Stimulated activated naive B cell treated with anti-CD40 and anti-IgM and Interleukin-4, amounts not matched to agents 10 μg/mL and 1 μg/mL and 100 μg/mL, for 72 hours (primary cell): ENCODE data around the gene CCNT2.
"Not testable (repeated sequence)": the region's sequence is repeated elsewhere in the genome, so short reads cannot be mapped to it uniquely, and the experiment has no call there.

Source experiments
- ATAC-seq, 2 donors: fragments of 150-1000 bp; cut with Tn5 transposase; replicated peaks; 2 replicates each; pipeline ENCODE4 v1.10.0; 2021; ENCODE audit warnings: moderate library complexity in 1 of 2
- DNase-seq: peaks from one replicate; pipeline ENCODE4 v3.0.0; 2021
- H3K27ac Mint-ChIP-seq: one replicate; pipeline ENCODE4 v1.8.0; 2022; ENCODE audit warnings: mild to moderate bottlenecking, mixed read lengths
- H3K27me3 Mint-ChIP-seq, 2 donors: one replicate each; pipeline ENCODE4 v1.8.0; 2022; ENCODE audit warnings: mixed read lengths in 2 of 2
- H3K36me3 Mint-ChIP-seq, 2 donors: one replicate each; pipeline ENCODE4 v1.8.0; 2022; ENCODE audit warnings: mixed read lengths in 2 of 2, mild to moderate bottlenecking in 1 of 2
- H3K4me1 Mint-ChIP-seq, 2 donors: one replicate each; pipeline ENCODE4 v1.8.0; 2022; ENCODE audit warnings: mixed read lengths in 2 of 2, mild to moderate bottlenecking in 1 of 2
- H3K4me3 Mint-ChIP-seq, 2 donors: one replicate each; pipeline ENCODE4 v1.8.0; 2022; ENCODE audit warnings: mild to moderate bottlenecking in 2 of 2, mixed read lengths in 2 of 2, moderate library complexity in 1 of 2
- H3K9me3 Mint-ChIP-seq, 2 donors: one replicate each; pipeline ENCODE4 v1.8.0; 2022; ENCODE audit warnings: mixed read lengths in 2 of 2, mild to moderate bottlenecking in 1 of 2

CCNT2 gene

GRCh38 chr2:134918526-134919340 is at the start of gene CCNT2:
Gene CCNT2, plus strand, starts transcription at chr2:134918822. Its CDS starts 33 bp downstream, at chr2:134918855.
- DNase-seq (peak; percentile 100), ATAC-seq (peak; percentile 85)
- Mint-ChIP-seq H3K4me3 (peak within 1 kb of the TSS; percentile 95 to 97), H3K36me3 (peaks cover 15 to 16% of the 10 kb centered on the region in 2 donors), H3K27ac (peak within 1 kb of the TSS; percentile 99), H3K9me3 (peaks cover 0 to 2% of the 10 kb centered on the region in 2 donors), H3K27me3 (no peaks in the 10 kb centered on the region), H3K4me1 (peaks cover 5 to 20% of the 10 kb centered on the region in 2 donors)

GRCh38 chr2:134869946-134870736 is 48.5 kb upstream of the CCNT2 start:
- peaks cover 0 to 4% of the 10 kb centered on the region in 2 donors for H3K36me3 Mint-ChIP-seq
- H3K9me3 Mint-ChIP-seq, result peaks cover 0 to 2% of the 10 kb centered on the region in 2 donors
- no peak overlapping the region for H3K4me3 Mint-ChIP-seq
- ATAC-seq (no peak), DNase-seq (no peak)
- no peaks in the 10 kb centered on the region for H3K27me3 Mint-ChIP-seq
- no peaks in the 10 kb centered on the region for H3K4me1 Mint-ChIP-seq
- no peak overlapping the region for H3K27ac Mint-ChIP-seq

GRCh38 chr2:134873152-134873551 is 45.5 kb upstream of the CCNT2 start:
- H3K4me3 Mint-ChIP-seq, result no peak overlapping the region
- DNase-seq (no peak), ATAC-seq (no peak)
- no peaks in the 10 kb centered on the region for H3K27me3 Mint-ChIP-seq
- peaks cover 8 to 9% of the 10 kb centered on the region in 2 donors for H3K9me3 Mint-ChIP-seq
- no peaks in the 10 kb centered on the region for H3K4me1 Mint-ChIP-seq
- no peak overlapping the region for H3K27ac Mint-ChIP-seq
- H3K36me3 Mint-ChIP-seq, result peaks cover 9 to 11% of the 10 kb centered on the region in 2 donors

GRCh38 chr2:134875309-134875708 is 43.3 kb upstream of the CCNT2 start:
- Mint-ChIP-seq H3K4me1 (no peaks in the 10 kb centered on the region), H3K36me3 (peaks cover 18 to 22% of the 10 kb centered on the region in 2 donors)

GRCh38 chr2:134882773-134883172 is 35.8 kb upstream of the CCNT2 start:
- Mint-ChIP-seq H3K36me3 (peaks cover 12 to 14% of the 10 kb centered on the region in 2 donors), H3K4me3 (no peak overlapping the region), H3K27ac (no peak overlapping the region), H3K9me3 (peaks cover 11 to 12% of the 10 kb centered on the region in 2 donors), H3K27me3 (no peaks in the 10 kb centered on the region), H3K4me1 (no peaks in the 10 kb centered on the region)
- ATAC-seq (no peak), DNase-seq (no peak)

More at GRCh38 chr2:134875309-134875708, 43.3 kb upstream of the CCNT2 start:
- peaks cover 18% of the 10 kb centered on the region in 2 donors for H3K9me3 Mint-ChIP-seq
- ATAC-seq (no peak), DNase-seq (no peak)
- no peak overlapping the region for H3K27ac Mint-ChIP-seq
- H3K4me3 Mint-ChIP-seq, result no peak overlapping the region
- no peaks in the 10 kb centered on the region for H3K27me3 Mint-ChIP-seq

- Mint-ChIP-seq H3K27ac (no peak overlapping the region), H3K4me3 (no peak overlapping the region), H3K27me3 (no peaks in the 10 kb centered on the region), H3K9me3 (peaks cover 7 to 10% of the 10 kb centered on the region in 2 donors), H3K36me3 (peaks cover 9 to 10% of the 10 kb centered on the region in 2 donors), H3K4me1 (no peaks in the 10 kb centered on the region)
- DNase-seq (no peak), ATAC-seq (no peak)
Measured at GRCh38 chr2:134883552-134884293, 34.9 kb upstream of the CCNT2 start.

GRCh38 chr2:134884435-134884834 is 34.2 kb upstream of the CCNT2 start:
- no peak overlapping the region for H3K27ac Mint-ChIP-seq
- DNase-seq (no peak), ATAC-seq (no peak)
- no peak overlapping the region for H3K4me3 Mint-ChIP-seq
- no peaks in the 10 kb centered on the region for H3K4me1 Mint-ChIP-seq
- H3K36me3 Mint-ChIP-seq, result peaks cover 6 to 9% of the 10 kb centered on the region in 2 donors
- H3K9me3 Mint-ChIP-seq, result peaks cover 4 to 5% of the 10 kb centered on the region in 2 donors
- H3K27me3 Mint-ChIP-seq, result no peaks in the 10 kb centered on the region

- no peaks in the 10 kb centered on the region for H3K36me3 Mint-ChIP-seq
- H3K27ac Mint-ChIP-seq, result no peak overlapping the region
- H3K27me3 Mint-ChIP-seq, result no peaks in the 10 kb centered on the region
- no peaks in the 10 kb centered on the region for H3K4me1 Mint-ChIP-seq
- H3K4me3 Mint-ChIP-seq, result no peak overlapping the region
- H3K9me3 Mint-ChIP-seq, result no peaks in the 10 kb centered on the region
- DNase-seq, result no peak
- ATAC-seq, result no peak
Measured at GRCh38 chr2:134892282-134893035, 26.2 kb upstream of the CCNT2 start.

- ATAC-seq, result no peak
- Mint-ChIP-seq H3K4me1 (no peaks in the 10 kb centered on the region), H3K9me3 (no peaks in the 10 kb centered on the region), H3K27ac (no peak overlapping the region), H3K4me3 (no peak overlapping the region), H3K27me3 (no peaks in the 10 kb centered on the region), H3K36me3 (no peaks in the 10 kb centered on the region)
- no peak for DNase-seq
Measured at GRCh38 chr2:134897932-134898331, 20.7 kb upstream of the CCNT2 start.

- Mint-ChIP-seq H3K27me3 (no peaks in the 10 kb centered on the region), H3K4me1 (no peaks in the 10 kb centered on the region), H3K9me3 (no peaks in the 10 kb centered on the region), H3K27ac (no peak overlapping the region), H3K36me3 (peaks cover 0 to 2% of the 10 kb centered on the region in 2 donors), H3K4me3 (no peak overlapping the region)
- DNase-seq (no peak), ATAC-seq (no peak)
Measured at GRCh38 chr2:134899204-134899603, 19.4 kb upstream of the CCNT2 start.

GRCh38 chr2:134900151-134900550 is 18.5 kb upstream of the CCNT2 start:
- Mint-ChIP-seq H3K27ac (no peak overlapping the region), H3K4me3 (no peak overlapping the region), H3K4me1 (no peaks in the 10 kb centered on the region), H3K9me3 (no peaks in the 10 kb centered on the region), H3K27me3 (no peaks in the 10 kb centered on the region), H3K36me3 (peaks cover 0 to 2% of the 10 kb centered on the region in 2 donors)
- ATAC-seq (no peak), DNase-seq (no peak)

- H3K36me3 Mint-ChIP-seq, ATAC-seq, DNase-seq, H3K4me1 Mint-ChIP-seq, H3K27me3 Mint-ChIP-seq, H3K4me3 Mint-ChIP-seq, H3K27ac Mint-ChIP-seq, H3K9me3 Mint-ChIP-seq: not testable (repeated sequence)
Measured at GRCh38 chr2:134903701-134904100, 14.9 kb upstream of the CCNT2 start.

GRCh38 chr2:134905168-134905567 is 13.5 kb upstream of the CCNT2 start:
- H3K4me1 Mint-ChIP-seq, result no peaks in the 10 kb centered on the region
- no peak overlapping the region for H3K27ac Mint-ChIP-seq
- peaks cover 3% of the 10 kb centered on the region in 2 donors for H3K9me3 Mint-ChIP-seq
- DNase-seq, result no peak
- no peaks in the 10 kb centered on the region for H3K27me3 Mint-ChIP-seq
- no peak overlapping the region for H3K4me3 Mint-ChIP-seq
- ATAC-seq, result no peak
- H3K36me3 Mint-ChIP-seq, result peaks cover 4 to 9% of the 10 kb centered on the region in 2 donors
